ENCODE results near the gene REEP3. TPM values are rescaled to one million over a fixed set of nuclear protein-coding genes. Genes with fewer than 3 reads are reported as not detected.
"Not testable (repeated sequence)": the region's sequence is repeated elsewhere in the genome, so short reads cannot be mapped to it uniquely, and the experiment has no call there.

REEP3 gene
- total RNA-seq, 2 donors from 2014 or later: 57.0 to 67.2 TPM

DNA sequence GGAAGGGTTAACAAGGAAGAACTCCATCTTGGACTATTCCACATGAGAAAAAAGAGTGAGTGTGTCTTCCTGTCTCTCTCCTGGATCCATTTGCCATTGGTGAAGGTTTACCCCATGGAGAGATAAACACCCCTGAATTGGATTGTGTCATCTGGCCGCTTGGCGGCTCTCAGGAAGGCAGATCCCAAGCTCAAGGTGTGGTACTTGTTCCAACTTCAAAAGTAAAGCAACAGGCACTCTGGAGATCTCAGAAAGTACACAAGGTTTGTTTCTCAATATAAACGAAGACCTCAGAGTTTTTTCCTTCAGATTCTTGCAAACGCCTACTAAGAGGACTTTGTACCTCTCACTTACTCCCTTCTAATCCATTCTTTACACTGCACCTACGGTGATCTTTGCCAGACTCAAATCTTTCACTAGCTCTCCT, 116.7 kb downstream of the REEP3 start:
- intact Hi-C loops (cut with DNase I): loop anchor here (5.0 to 10.0 kb wide), 3 partner anchors 67 to 833 kb away; partner anchors contain the start of gene ADO (in 1 of the 2)
- DNase-seq (ENCODE audit: low spot score): no peak

DNA sequence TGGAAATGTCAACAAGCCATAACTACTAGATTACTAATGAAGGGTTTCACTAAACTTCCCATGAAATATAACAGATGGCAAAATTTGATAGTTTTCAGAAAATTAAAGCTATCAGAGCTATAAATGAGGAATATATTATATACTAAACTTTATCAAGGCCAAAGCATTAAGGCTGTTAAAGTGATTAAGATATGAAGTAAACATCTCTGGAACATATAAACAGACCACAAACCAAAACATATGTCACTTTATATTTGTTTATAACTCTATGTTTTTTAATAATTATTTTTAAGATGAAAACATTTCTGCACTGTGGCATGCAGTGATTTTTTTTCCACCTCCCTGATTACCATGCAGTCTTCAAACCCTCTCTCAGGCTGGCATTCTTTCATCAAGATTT, 120.2 kb downstream of the REEP3 start:
- intact Hi-C loops (cut with DNase I): no loop called here
- DNase-seq (ENCODE audit: low spot score): no peak

DNA sequence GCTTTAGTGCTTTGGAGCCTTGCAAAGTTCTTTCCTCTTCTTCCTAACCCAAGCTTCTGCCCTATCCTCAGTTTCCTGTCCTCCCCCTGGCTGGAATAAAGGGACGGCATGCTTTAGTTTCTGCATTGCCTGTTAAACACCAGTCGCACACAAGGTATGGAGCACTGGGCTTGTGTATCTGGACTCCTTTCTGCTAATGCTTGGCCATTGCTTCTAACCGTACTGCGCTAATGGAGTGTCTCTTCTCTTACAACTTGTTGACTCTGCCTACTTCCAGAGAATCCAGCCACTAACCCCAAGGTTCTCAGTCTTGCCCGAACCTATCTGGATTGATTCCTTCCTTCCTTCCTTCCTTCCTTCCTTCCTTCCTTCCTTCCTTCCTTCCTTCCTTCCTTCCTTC, 120.6 kb downstream of the REEP3 start:
- intact Hi-C loops (cut with DNase I): no loop called here
- peak; percentile 30 for DNase-seq (ENCODE audit: low spot score)

DNA sequence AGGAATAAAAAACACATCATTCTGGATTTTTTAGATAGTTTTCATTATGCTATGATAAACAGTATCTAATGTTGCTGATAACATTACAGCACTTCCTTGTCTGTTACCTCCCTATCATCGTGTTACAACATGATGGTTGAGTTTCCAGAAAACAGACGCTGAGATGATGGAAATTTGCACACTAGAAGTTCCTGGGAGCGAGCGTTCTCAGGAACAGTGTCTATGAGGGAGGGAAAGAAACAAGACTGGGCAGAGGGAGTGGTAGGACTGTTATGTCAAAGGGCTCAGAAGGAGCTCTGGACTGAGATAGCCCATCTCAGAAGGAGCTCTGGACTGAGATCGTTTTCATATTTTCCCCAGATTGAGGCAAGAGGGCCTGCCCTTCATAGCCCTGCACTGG, 121.6 kb downstream of the REEP3 start:
- intact Hi-C loops (cut with DNase I): no loop called here
- DNase-seq (ENCODE audit: low spot score): no peak

DNA sequence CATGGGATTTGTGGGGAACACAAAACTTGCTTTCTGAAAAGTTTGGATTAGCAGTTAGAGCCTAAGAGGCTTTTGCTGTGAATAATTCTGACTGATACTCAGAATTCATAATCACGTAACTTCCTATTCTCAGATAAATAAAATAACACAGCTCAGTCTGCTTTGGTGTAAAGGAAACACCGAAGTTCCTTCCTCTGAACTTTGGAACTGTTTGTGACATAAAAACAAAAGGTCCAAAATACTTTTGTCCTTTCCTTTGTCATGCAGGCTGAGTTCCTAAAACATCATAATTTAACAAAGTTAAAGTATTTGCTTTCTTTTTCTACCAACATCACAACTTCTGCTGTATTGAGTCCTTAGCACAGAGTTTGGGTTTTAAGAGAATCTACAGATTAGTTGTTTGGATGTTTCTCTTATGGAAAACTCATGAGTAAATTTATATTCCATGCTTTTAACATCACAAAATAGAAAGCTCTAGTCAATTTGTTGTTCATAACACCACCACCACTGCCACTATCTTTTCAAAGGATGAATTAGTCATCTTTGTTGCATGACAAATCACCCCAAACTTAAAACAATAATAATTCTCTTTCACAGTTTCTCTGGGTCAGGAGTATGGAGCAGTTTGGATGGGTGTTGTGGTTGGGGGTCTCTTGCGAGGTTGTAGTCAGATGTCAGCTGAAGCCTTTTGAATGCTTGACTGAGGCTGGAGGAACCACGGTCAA, 123.4 kb downstream of the REEP3 start:
- intact Hi-C loops (cut with DNase I): no loop called here
- DNase-seq (ENCODE audit: low spot score): no peak

DNA sequence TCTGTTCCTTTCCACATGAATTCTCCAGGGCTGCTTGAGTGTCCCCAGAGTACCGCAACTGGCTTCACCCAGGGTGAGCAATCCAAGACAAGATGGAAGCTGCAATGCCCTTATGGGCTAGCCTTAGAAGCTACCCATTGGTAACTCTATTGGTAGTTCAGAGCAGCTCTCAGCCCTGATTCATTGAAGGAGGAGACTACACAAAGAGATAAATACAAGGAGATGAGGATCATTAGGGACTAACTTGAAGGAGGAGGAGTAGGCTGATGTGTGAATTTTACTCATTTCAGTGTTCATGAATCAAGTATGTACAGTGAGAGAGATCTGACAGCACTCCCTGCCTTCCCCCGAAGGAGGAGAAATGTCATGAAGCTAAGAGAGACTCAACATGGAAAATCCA, 124.0 kb downstream of the REEP3 start:
- intact Hi-C loops (cut with DNase I): no loop called here
- DNase-seq (ENCODE audit: low spot score): no peak

DNA sequence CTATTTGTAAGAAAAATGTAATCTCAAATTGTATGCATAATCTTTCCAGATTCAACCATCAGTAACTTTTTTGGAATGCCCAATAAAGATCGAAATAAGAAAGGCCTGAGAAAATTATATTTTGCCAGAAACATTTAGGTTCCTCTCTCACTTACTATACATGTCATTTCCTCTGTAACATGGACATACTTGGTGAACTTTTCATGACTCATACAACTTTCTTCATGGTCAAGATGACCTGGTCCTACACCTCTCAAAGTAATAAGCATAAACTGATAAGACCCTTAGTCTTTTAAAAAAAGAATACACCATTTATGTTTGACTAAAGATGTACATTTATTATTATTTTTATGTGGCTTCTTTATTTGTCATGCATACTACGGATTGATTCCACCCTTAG, 125.3 kb downstream of the REEP3 start:
- intact Hi-C loops (cut with DNase I): no loop called here
- no peak for DNase-seq (ENCODE audit: low spot score)

DNA sequence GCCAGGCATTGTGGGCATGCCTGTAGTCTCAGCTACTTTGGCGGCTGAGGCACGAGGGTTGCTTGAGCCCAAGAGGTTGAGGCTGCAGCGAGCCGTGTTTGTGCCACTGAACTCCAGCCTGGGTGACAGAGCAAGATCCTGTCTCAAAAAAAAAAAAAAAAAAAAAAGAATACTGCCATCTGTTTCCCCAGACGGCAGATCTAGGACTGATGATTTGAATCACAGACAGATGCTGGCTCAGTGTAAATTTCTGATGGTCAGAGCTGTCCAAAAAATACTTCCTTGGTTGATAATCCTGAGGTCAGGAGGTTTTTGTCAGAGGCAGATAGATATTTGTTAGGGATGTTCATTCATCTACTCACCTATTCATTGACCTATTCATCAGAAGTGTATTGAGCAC, 130.7 kb downstream of the REEP3 start:
- intact Hi-C loops (cut with DNase I): no loop called here
- DNase-seq (ENCODE audit: low spot score): peak; percentile 29

DNA sequence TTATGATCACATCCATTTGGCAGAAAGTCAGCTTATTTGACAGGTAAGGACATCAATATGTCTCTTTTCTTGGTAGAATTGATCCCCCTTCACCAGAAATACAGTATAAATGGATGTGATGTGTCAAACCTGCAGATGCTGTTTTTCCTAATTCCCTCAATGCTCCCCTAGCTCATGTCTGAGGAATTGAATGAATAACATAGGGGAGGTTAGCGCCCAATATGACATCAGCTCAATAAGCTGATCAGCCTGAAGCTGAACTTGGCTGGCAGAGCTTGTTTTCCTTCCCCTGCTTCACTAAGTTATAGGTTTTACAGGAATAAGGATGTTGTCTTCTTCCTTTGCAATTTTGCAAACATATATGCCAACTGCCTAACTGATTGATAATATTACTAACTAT, 132.5 kb downstream of the REEP3 start:
- intact Hi-C loops (cut with DNase I): no loop called here
- no peak for DNase-seq (ENCODE audit: low spot score)

DNA sequence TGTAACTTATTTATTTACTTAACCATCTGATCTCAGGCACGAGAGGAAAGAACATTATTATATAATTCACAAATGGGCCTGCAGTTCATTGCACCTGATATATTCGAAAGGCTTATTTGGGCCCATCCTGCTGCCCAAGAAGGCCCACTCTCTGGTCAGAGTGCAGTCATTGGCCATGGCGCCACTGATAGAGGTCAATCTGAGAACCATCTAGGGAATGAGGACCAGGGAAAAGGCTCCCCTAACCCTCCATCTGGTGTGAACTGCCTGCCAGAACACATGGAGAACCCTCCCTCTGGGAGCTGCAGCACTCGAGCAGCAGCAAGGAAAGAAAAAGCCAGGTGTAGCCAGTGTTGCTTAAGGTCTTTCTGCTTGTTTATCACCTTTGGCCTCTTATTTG, 136.6 kb downstream of the REEP3 start:
- no peak for DNase-seq (ENCODE audit: low spot score)
- intact Hi-C loops (cut with DNase I): no loop called here

DNA sequence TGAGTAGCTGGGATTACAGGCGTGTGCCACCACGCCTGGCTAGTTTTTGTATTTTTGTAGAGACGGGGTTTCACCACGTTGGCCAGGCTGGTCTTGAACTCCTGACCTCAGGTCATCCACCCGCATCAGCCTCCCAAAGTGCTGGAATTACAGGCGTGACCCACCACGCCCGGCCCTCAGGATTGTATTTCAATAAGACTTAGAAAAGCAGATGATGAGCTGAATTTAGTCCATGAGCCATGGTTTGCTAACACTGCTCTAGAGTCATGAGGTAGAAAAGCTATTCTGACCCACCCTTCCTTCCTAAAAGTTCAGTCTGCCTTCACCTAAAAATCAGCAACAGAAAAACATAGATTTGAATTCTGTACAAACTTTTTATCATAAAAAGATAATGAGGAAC, 139.7 kb downstream of the REEP3 start:
- intact Hi-C loops (cut with DNase I); DNase-seq (ENCODE audit: low spot score): not testable (repeated sequence)

DNA sequence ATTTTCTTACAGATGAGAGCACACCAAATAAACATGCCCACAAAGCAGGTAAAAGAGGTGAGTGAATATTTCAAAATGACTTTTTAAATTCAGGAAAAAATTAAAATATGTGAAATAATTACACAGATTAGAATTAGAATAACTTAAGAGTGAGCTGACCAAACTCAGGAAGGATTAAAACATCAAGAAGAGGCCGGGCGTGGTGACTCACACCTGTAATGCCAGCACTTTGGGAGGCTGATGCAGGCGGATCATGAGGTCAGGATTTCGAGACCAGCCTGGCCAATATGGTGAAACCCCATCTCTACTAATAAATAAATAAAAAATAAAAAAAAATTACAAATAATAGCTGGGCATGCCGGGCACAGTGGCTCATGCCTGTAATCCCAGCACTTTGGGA, 140.1 kb downstream of the REEP3 start:
- intact Hi-C loops (cut with DNase I): no loop called here
- no peak for DNase-seq (ENCODE audit: low spot score)

DNA sequence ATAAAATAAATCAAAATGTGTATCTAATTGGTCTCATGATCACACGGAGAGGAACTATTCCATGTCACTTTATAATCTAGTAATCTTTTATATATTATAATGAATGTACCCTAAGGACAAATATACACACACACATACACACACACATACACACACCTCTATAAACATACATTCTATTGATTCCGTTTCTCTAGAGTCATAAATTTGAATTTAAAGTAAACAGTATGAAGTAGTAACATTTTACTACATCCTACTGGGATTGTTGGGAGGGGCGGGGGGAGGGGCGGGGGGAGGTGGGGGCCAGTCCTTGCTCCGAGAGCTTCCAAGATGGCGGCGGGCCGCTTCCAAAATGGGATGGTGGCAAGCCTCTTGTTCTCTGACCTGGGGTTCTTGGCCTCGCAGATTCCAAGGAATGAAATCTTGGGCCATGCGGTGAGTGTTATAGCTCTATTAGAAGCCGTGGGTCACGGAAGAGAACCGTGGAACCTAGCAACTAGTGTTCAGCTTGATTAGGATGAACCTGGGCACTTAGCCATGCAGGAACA, 143.2 kb downstream of the REEP3 start:
- no peak for DNase-seq (ENCODE audit: low spot score)
- intact Hi-C loops (cut with DNase I): no loop called here

DNA sequence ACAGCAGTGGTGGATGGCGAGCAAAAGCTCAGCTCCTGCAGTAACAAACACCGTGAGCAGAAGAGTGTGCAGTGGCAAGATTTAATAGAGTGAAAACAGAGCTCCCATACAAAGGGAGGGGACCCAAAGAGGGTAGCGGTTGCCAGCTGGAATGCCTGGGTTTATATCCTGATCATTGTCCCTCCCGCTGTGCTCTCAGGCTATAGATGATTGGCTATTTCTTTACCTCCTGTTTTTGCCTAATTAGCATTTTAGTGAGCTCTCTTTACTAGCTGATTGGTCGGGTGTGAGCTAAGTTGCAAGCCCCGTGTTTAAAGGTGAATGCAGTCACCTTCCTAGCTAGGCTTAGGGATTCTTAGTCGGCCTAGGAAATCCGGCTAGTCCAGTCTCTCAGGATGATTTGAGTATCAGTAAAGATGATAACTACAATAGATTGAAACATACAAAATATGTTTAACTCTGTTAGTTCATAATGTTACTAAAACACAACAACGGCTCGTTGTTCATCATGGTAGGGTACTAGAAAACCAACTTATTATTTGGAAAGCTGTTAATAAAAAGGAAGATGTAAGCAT, 143.9 kb downstream of the REEP3 start:
- intact Hi-C loops (cut with DNase I): loop anchor here in 1 of 2 donors (5.0 kb wide), 1 partner anchor 33 kb away; no protein-coding TSS in a partner anchor
- DNase-seq (ENCODE audit: low spot score): not testable (repeated sequence)

DNA sequence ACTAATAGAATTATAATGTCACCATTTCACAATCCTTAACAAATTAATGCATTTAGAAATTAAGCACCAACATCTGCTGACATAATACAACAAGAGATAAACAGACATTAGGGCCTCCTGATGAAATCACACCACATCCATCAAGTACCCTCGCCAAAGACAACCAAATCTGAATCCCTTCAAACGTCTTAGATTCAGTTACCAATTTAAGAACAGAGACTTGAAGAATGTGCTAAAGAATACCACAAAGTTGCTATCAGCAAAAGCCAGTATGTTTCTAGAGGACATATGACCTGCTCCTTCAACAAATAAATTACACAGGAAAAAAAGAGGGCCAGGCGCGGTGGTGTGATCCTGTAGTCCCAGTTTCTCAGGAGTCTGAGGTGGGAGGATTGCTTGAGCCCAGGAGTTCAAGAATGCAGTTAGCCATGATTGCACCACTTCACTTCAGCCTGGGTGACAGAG, 144.5 kb downstream of the REEP3 start:
- intact Hi-C loops (cut with DNase I): loop anchor here in 1 of 2 donors (5.0 kb wide), 1 partner anchor 33 kb away; no protein-coding TSS in a partner anchor
- no peak for DNase-seq (ENCODE audit: low spot score)

DNA sequence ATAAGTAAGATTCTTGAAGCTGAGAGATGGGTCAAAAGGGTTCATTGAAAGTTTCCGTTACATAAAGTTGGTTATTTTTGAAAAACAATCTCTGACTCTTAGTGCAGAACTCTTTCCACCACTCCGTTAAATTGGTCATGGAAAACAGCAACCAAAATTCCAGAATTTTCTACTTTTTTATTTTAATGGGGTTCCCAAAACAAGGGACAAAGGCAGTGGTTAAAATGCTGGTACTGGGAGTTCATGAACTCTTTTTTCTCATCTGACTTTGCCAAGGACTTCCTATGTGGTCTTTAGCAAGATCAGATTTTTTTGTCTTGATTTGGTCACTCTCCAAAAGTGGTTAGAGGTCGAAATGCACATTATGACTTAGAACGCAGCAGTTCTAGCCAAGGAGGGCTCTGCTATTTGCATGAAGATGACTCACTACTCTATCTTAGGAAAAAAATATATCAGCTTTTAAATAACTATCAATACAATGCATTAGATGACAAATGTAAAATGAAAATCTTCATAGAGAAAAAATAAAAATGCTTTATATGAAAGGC, 145.7 kb downstream of the REEP3 start:
- DNase-seq (ENCODE audit: low spot score): no peak
- intact Hi-C loops (cut with DNase I): loop anchor here in 1 of 2 donors (5.0 kb wide), 1 partner anchor 35 kb away; no protein-coding TSS in a partner anchor

DNA sequence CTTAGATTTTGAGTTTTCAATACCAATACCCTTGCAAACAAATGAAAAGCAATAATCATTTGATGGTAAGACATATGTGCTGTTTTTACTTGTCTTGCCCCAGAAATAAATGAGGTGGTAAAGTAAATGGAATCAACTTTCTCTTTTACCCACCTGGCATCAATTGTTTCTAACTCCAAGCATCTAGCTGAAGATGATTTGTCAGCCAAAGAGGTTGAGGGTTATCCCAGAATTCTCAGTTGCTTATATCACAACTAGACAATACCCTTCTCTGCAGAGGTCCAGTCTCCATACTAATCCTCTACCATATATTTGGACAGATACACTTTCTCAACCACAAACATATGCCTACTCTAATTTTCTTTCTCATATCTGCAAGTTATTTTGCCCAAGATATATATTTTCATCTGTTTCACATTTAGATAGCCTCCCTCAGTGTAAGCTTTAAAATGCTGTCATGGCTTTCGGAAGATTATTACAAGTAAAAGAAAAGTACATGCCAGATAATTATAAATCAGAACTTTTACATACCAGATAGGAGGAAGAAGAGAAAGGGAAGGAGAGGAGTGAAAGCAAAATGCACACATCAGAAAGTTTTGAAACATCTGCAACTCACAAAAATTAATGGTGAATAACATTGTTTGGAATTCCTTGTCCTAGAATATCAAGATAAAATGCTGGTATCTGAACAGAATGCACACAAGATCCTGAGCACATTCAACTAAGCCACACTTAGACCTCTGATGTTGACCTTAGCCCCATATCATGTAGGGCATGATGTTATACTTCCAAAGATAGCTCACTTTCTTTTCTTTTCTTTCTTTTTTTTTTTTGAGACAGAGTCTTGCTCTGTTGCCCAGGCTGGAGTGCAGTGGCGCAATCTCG, 146.6 kb downstream of the REEP3 start:
- intact Hi-C loops (cut with DNase I): loop anchor here in 1 of 2 donors (5.0 kb wide), 1 partner anchor 36 kb away; no protein-coding TSS in a partner anchor
- no peak for DNase-seq (ENCODE audit: low spot score)

DNA sequence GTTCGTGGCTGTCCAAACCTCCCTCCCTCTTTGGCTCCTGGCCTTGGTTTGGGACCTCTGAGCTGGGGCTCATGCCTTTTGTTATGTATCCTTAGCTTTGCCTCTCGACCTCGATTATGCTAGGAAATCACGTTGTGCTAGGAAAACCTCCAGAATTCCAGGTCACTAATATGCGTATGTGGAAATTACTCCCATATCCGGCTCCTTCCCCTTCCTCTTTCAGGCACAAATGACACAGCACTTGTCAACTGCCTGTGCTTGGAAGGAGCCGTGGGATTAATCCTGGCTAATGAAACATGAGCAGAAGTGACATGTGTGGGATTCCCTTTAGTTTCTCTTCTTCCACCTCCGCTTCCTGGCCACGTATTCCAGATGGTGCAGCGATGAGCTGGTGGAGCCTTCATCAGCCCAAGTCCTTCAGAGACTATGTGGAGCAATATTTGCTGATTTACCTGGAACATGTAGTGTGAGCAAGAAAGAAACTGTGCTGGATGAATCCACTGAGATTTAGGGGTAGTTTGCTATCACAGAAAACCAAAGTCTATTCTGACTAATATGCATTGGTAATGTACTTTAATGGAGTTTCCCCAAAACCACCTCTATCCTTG, 149.2 kb downstream of the REEP3 start:
- intact Hi-C loops (cut with DNase I): no loop called here

More for the DNA sequence above, 149.2 kb downstream of the REEP3 start:
- DNase-seq (ENCODE audit: low spot score): no peak

Data from posterior vena cava (tissue), 2 donors.